Measurements from ENCODE around the gene SCD5.

The SCD5 gene

DNA sequence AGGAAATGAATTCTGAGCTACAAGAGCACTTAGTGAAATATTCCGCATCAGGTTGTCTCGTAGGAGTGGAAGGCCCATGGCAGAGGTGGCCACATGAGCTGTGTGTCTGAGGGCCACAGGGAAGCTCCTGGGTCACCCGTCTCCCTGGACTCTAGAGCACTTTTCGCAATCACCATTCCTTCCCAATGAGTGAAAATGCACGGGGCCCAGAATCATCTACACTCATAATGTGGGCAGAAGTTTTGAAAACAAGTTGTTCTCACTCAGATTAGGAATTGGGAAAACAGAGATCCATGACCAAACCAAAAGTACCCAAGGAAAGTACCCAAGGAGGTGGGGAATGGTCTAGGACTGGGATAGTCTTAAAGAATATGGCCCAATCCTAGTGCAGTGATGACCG is 94.4 kb downstream of the SCD5 start:
- Mint-ChIP-seq H3K27ac (no peak overlapping the region), H3K4me1 (no peaks in the 10 kb centered on the region), H3K27me3 (peaks cover 9% of the 10 kb centered on the region), H3K36me3 (no peaks in the 10 kb centered on the region), H3K9me3 (no peaks in the 10 kb centered on the region), H3K4me3 (no peak overlapping the region)

DNA sequence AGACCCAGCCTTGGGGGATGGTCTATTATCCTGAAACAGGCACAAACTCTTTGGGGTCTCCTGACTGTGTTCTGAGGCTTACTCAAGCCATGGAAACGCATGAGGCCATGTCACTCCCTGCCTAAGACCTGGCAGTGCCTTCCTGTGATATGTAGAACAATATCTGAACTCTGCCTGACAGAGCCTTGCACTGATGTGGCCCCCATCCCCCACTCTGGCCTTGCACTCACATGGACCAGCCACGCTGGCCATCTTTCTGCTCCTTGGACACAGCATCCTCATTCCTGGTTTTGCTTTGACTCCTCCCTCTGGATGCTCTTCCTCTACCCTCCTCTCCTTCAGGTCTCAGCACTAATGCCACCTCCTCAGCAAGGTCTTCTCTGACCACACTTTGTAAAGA is 100.2 kb downstream of the SCD5 start:
- Mint-ChIP-seq H3K27ac (no peak overlapping the region), H3K4me1 (no peaks in the 10 kb centered on the region), H3K36me3 (no peaks in the 10 kb centered on the region), H3K27me3 (peaks cover 6% of the 10 kb centered on the region), H3K9me3 (no peaks in the 10 kb centered on the region), H3K4me3 (no peak overlapping the region)

DNA sequence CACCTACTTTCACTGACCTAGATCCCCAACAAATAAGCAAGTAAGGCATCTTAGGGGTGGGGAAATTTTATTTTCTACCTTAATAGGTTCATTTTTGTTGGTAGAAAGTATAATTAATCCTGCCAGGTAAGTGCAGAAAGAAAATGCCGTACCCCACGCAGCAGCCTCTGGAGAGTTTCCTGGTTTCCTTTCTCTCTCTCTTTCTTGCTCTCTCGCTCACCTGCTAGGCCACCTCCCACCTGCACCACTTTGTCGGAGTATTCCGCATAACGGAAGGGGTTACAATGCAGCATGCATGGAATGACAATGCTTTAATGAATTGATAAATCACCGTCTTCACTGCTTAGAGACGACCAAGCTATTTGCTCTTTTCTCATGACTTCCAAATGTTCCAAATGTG is 101.0 kb downstream of the SCD5 start:
- Mint-ChIP-seq H3K27me3 (peaks cover 6% of the 10 kb centered on the region), H3K36me3 (no peaks in the 10 kb centered on the region), H3K4me3 (no peak overlapping the region), H3K4me1 (no peaks in the 10 kb centered on the region), H3K27ac (no peak overlapping the region), H3K9me3 (no peaks in the 10 kb centered on the region)

DNA sequence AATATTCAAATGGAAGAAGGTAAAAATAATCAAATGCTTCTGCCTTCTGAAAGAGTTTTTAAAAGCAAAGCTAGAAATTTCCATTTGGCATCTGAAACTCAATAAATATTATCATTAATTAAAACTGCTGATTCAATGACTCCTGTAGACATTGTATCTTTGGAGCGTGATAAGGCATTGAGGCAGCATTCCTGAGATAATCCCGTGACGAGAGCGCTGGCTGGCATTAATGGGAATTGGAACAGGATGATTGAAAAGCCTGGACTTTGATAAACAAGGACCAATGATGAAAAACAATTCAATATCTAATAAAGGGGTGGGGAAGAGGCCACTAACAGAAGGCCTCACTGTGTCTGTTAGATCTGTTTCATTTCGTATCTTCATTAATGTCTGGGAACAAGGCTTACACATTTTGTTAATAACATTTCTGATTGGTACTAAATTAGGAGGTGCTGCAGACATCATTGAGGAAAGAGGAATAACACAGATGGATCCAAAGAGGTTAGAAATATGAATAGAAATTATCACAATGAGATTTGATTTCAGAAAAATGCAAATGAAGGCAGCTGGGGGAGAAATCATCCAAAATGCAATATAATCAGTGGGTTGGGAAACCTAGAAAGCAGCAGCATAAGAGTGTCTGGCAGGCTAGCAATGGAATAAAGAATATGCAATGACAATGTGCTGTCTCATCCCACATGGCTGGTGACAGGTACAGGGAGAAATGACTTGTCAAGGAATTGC is 102.3 kb downstream of the SCD5 start:
- H3K4me1 Mint-ChIP-seq, result no peaks in the 10 kb centered on the region
- H3K9me3 Mint-ChIP-seq, result no peaks in the 10 kb centered on the region
- no peak overlapping the region for H3K27ac Mint-ChIP-seq
- no peak overlapping the region for H3K4me3 Mint-ChIP-seq
- H3K36me3 Mint-ChIP-seq, result no peaks in the 10 kb centered on the region
- peaks cover 6% of the 10 kb centered on the region for H3K27me3 Mint-ChIP-seq

DNA sequence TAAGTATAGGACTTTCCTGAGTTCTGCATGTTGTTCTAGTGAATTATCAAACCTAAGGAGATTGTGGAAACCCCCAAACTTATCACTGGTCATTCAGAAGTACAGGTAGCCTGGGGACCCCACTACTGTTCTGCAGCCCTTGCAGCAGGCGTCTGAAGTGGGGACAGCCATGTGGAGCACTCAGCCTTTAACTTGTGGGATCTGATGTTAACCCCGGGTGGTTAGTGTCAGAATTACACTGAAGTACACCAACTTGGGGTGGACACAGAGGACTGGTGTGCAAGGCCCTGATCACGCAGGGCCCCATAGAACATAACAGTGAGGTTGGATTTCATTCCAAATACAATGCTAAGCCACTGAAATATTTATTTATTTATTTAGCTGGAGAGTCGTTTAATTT is 103.7 kb downstream of the SCD5 start:
- H3K9me3 Mint-ChIP-seq, result no peaks in the 10 kb centered on the region
- no peak overlapping the region for H3K4me3 Mint-ChIP-seq
- H3K27me3 Mint-ChIP-seq, result peaks cover 4% of the 10 kb centered on the region
- H3K36me3 Mint-ChIP-seq, result no peaks in the 10 kb centered on the region
- H3K27ac Mint-ChIP-seq, result no peak overlapping the region
- no peaks in the 10 kb centered on the region for H3K4me1 Mint-ChIP-seq

DNA sequence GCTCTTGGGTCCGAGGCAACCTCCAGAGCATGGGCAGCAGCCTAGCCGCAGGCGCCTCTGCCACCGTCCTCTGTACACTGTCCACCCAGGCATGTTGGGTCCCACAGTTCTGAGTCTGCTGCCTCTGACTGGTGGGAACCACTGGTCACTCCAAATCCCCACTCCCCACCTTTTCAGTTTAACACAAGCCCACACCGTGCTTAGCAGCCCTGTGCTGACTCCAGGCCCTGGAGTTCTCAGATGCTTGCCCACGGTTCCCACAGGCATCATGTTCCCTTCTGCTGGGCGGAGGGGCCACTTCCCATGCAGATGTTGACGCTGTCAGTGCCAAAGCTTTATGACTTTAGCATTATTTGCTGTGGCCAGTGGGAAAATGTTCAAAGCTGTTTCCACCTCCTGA is 104.5 kb downstream of the SCD5 start:
- Mint-ChIP-seq H3K36me3 (no peaks in the 10 kb centered on the region), H3K4me3 (no peak overlapping the region), H3K9me3 (no peaks in the 10 kb centered on the region), H3K27me3 (peaks cover 4% of the 10 kb centered on the region), H3K27ac (no peak overlapping the region), H3K4me1 (no peaks in the 10 kb centered on the region)

DNA sequence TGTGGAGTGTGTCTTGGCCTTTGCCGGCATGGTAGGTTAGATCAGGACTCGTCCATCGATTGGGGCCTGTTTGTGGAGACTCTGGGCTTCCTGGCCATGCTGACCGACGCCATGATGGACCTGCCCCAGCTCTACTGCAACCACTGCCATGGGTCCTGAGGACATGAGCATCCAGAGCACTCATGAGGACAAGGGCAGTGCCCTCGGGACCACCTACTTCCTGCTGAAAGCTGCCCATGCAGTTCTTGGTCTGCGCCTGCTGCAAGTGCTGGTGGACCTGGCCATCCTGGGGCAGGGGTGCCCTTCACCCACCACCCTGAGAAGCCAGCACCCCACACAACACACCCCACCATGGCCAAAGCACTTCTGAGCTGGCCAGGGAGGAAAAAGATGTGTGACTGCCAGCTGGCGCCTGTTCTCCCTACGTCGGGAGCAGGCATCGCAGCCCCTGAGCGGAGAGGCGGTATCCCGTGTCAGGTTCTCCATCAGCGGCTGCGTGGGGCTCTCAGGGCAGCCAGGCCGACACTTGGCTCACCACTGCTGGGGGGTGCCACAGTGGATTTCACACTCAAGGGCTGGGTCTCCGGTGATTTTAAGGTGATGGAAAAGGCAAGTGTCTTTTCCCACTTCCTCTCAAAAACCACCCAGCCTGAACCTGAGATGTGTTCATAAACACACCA is 106.4 kb downstream of the SCD5 start:
- H3K27ac Mint-ChIP-seq, result no peak overlapping the region
- H3K4me3 Mint-ChIP-seq, result no peak overlapping the region
- no peaks in the 10 kb centered on the region for H3K36me3 Mint-ChIP-seq
- peaks cover 3% of the 10 kb centered on the region for H3K27me3 Mint-ChIP-seq
- no peaks in the 10 kb centered on the region for H3K9me3 Mint-ChIP-seq
- H3K4me1 Mint-ChIP-seq, result no peaks in the 10 kb centered on the region

DNA sequence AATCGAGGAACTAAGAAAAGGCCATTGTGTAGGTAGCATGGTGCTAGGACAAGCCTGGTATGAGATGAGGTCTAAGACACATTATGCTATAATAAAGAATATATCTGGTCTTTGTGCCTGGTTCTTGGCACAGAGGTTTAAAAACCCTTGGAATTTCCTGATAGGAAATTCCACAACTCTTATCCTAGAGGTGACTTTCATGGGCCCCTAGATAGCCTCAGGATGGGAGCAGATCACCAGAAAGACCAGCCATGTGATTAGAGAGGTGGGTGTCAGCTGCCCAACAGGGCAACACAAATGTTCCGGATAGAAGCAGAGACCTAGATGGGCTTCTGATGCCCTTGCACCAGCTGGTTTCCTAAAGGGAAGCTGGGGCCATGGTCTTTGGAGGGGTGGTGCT is 107.2 kb downstream of the SCD5 start:
- H3K27ac Mint-ChIP-seq, result no peak overlapping the region
- no peak overlapping the region for H3K4me3 Mint-ChIP-seq
- H3K4me1 Mint-ChIP-seq, result no peaks in the 10 kb centered on the region
- no peaks in the 10 kb centered on the region for H3K9me3 Mint-ChIP-seq
- no peaks in the 10 kb centered on the region for H3K36me3 Mint-ChIP-seq
- H3K27me3 Mint-ChIP-seq, result peaks cover 3% of the 10 kb centered on the region

DNA sequence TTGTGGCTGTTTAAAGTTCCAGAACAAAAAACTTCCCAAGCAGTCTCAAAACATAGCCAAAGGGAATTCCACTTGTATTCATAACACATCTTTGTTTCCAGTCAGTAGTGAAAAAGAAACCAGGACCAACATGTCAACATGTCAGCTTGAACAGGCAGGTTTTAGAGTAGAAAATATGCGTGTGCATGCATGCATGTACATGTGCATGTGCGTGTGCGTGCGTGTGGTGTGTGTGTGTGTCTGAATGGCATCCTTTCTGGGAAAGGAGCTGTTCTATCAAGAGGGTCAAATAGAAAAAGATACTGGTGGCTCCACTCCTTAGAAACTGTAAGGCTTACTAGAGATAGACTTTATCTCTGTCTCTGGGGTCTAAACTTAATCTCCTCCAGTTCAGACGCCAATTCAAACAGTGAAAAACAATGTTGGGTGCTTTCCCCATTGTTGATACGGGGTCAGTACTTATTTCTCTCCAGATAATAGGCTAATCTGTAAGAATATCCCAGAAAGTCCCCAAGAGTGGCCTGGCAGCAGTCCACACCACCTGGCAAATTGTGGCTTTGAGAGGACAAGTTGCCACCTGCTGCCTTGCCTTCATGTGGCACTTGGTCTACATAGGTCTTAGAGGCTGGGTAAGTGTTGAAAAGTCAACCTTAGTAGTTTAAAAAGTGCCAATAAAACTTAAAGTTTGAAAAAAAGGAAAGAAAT is 110.4 kb downstream of the SCD5 start:
- Mint-ChIP-seq H3K27me3 (peaks cover 2% of the 10 kb centered on the region), H3K4me1 (no peaks in the 10 kb centered on the region), H3K36me3 (no peaks in the 10 kb centered on the region), H3K4me3 (no peak overlapping the region), H3K9me3 (no peaks in the 10 kb centered on the region), H3K27ac (no peak overlapping the region)

DNA sequence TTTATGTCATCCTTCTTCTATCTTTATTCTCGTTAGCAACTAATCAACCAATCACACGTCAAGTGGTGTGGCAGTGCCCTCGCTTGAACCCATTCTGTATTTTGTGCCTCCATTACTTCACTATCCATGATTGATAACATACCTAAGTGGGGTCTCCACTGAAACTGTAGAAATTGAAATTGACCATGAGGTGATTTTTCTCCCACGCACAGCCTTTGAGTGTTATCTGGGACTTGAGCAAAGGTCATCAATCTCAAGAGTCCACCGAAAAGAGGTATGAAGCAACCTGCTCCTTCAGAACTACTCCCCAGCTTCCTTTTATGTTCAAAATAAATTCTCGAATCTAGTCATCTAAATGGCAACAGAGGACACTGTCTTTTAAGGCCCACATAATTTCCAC is 111.1 kb downstream of the SCD5 start:
- H3K4me3 Mint-ChIP-seq, result no peak overlapping the region
- no peaks in the 10 kb centered on the region for H3K4me1 Mint-ChIP-seq
- no peaks in the 10 kb centered on the region for H3K36me3 Mint-ChIP-seq
- no peak overlapping the region for H3K27ac Mint-ChIP-seq
- H3K9me3 Mint-ChIP-seq, result no peaks in the 10 kb centered on the region
- H3K27me3 Mint-ChIP-seq, result peaks cover 2% of the 10 kb centered on the region

DNA sequence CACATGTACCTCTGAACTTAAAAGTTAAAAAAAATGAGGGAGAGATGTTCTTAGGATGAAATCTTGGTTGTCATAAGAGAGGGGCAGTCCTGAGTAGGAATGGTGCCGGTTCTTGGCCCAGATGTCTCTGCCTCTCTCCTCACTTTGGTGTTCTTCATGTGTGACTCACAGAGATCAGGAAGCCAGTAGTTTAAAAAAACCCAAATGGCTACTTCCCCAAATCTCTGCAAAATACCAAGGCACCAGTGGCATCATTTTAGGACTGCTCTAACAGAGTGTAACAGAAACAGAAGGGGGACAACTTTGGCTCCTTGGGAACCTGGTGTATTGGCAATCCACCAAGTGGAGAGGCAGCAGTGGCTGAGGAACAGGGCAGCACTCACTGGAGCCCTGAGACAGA is 116.8 kb downstream of the SCD5 start:
- H3K27ac Mint-ChIP-seq, result no peak overlapping the region
- H3K4me1 Mint-ChIP-seq, result no peaks in the 10 kb centered on the region
- no peaks in the 10 kb centered on the region for H3K36me3 Mint-ChIP-seq

DNA sequence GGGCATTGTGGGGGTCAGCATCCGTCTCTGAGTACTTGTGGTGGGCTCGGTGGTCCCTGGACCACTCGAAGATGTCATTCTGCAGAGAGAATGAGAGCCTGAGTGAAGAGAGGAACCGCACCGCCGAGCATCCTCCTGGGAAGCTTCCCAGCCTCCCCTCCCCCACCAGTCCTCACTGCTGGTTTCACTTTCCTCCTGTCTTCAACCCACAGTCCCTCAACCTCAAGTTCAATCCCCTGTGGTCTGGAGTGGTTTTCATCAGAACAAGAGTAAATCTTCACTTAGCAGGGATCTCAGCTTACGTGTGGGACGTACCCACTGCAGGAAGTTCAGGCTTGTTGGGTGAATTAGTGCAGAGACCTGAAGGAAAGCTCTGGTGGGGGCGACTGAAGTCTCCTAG is 117.8 kb downstream of the SCD5 start:
- Mint-ChIP-seq H3K4me3 (no peak overlapping the region), H3K36me3 (no peaks in the 10 kb centered on the region), H3K4me1 (no peaks in the 10 kb centered on the region), H3K9me3 (no peaks in the 10 kb centered on the region), H3K27ac (no peak overlapping the region), H3K27me3 (peaks cover 5% of the 10 kb centered on the region)

More for the DNA sequence above, 116.8 kb downstream of the SCD5 start:
- Mint-ChIP-seq H3K27me3 (peaks cover 5% of the 10 kb centered on the region), H3K4me3 (no peak overlapping the region), H3K9me3 (no peaks in the 10 kb centered on the region)

DNA sequence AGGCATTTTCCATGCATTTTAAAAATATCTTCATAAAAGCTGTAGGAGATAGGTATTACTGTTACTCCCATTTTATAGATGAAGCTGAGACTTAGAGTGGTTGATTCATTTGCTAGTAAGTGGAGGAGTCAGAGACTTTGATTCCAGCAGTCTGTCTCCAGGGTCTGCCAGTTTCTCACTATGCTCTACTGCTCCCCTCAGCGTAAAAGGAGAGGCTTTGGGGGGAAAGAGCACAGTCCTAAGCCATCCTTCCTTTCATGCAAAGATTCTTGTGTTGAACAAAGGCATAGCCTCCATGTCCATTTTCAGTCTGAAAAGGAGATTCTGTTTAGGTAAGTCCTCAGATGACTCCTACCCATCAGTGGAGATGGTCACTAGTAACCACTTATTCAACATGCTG is 119.1 kb downstream of the SCD5 start:
- H3K27ac Mint-ChIP-seq, result no peak overlapping the region
- H3K36me3 Mint-ChIP-seq, result no peaks in the 10 kb centered on the region
- H3K27me3 Mint-ChIP-seq, result peaks cover 7% of the 10 kb centered on the region
- H3K4me3 Mint-ChIP-seq, result no peak overlapping the region
- H3K9me3 Mint-ChIP-seq, result no peaks in the 10 kb centered on the region
- no peaks in the 10 kb centered on the region for H3K4me1 Mint-ChIP-seq

DNA sequence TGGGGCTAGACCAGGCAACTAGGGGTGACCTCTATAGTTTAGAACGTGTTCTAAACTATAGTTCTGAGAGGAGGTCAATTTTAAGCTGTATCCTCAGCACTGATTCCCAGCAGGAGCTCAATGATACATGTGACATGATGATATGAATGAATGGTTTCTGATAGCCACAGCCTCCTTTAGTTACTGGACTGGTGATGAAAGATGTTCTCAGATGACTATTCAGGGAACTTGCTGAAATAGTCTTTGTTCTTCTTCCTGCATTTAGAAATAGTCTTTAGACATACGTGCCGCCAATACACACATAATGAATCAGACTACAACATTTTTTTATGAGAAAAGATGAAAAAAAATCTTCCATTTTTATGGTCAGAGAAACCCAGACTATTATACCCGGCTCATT is 120.5 kb downstream of the SCD5 start:
- Mint-ChIP-seq H3K4me1 (no peaks in the 10 kb centered on the region), H3K27me3 (peaks cover 7% of the 10 kb centered on the region), H3K27ac (no peak overlapping the region), H3K4me3 (no peak overlapping the region), H3K36me3 (no peaks in the 10 kb centered on the region), H3K9me3 (no peaks in the 10 kb centered on the region)

DNA sequence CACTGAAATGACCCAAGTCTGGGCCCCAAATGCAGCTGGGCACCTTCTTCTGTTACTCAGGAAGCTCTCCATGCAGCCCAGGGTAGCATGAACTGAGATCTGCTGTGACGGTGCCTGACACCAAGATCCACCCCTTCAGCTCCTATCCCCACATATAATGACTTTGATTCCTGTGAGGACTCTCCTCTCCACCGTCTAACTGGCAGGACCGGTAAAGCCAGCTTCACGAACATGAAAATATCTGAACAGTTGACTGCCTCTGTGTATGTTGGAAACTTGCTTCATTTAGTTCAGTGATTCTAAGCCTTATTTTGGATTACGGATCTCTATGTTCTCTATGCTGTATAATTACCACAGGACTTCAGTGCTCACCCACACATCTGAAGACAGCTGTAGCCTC is 121.3 kb downstream of the SCD5 start:
- no peaks in the 10 kb centered on the region for H3K9me3 Mint-ChIP-seq
- H3K4me3 Mint-ChIP-seq, result no peak overlapping the region
- H3K4me1 Mint-ChIP-seq, result no peaks in the 10 kb centered on the region
- H3K27me3 Mint-ChIP-seq, result peaks cover 7% of the 10 kb centered on the region
- no peaks in the 10 kb centered on the region for H3K36me3 Mint-ChIP-seq
- no peak overlapping the region for H3K27ac Mint-ChIP-seq

DNA sequence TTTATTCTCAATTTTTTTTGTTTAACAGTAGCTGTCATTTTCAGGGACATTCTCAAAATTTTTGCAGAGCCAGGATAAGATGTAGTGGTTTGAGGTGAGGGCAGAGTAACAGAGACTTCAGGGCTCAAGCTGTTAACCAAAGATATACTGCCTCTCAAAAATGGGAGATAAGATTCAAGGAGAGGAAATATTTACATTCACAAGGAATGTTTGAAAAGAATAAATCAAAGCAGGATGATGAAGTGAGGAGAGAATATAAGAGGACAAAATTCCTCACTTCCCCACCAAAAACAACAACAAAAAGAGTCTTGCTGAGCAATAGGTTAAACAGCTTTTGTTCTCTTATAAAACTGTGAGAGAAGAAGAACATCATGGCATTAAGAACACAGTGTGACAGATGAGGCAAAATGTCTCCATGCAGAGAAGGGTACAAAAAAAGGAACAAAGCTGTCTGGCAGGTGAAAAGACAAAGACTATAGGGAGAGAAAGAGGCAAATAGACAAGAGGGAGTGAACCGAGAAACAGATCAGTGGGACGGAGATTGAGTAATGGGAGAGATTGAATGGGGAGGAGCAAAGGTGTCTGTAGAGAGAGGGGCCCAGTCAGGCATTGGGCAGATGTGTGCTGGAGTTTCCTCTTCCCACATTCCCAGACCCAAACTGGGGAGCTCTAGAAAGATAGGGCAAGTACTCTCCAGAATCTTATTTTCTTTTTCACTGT is 130.7 kb downstream of the SCD5 start:
- Mint-ChIP-seq H3K9me3 (peaks cover 16% of the 10 kb centered on the region), H3K27ac (no peak overlapping the region), H3K4me3 (no peak overlapping the region), H3K4me1 (no peaks in the 10 kb centered on the region), H3K27me3 (peaks cover 20% of the 10 kb centered on the region), H3K36me3 (peaks cover 7% of the 10 kb centered on the region)

All from activated naive CD4-positive, alpha-beta T cell treated with anti-CD3 and anti-CD28 coated beads, Interleukin-2, amount 50 U/mL, for 24 hours (primary cell).